HG03521 (cell line): ENCODE measurements around the gene TARM1.
"Not testable (repeated sequence)": the region's sequence is repeated elsewhere in the genome, so short reads cannot be mapped to it uniquely, and the experiment has no call there.

Experiments
- ATAC-seq: cut with Tn5 transposase; IDR thresholded peaks from one replicate; pipeline ENCODE4 v1.9.1; 2021; ENCODE audit warnings: mild to moderate bottlenecking, moderate library complexity; ENCODE audit not compliant: unreplicated experiment

TARM1 gene

DNA sequence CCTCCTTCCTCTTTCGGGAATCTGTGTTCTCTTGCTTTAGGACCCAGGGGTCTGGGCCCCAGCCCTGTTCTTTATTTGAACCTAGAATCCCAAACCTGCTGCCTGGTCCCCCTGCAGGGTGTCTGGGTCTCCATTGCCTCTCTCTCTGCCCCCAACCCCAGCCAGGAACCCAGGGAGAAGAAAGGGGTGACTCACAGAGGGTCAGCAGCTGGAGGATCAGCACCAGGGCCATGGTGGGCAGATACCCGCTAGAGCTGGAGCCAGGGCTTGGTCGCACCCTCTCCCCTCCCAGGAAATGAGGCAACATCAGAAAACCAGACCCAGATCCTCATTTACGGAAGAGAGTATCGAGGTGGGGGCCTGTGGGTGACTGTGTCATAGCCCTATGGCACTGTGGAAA lies 19.4 kb upstream of the TARM1 start, which contains the start of gene OSCAR:
OSCAR (minus strand) TSS at position 243 of the 400 bp plus-strand sequence; CDS start at position 232, 11 bp downstream.
- no peak for ATAC-seq

DNA sequence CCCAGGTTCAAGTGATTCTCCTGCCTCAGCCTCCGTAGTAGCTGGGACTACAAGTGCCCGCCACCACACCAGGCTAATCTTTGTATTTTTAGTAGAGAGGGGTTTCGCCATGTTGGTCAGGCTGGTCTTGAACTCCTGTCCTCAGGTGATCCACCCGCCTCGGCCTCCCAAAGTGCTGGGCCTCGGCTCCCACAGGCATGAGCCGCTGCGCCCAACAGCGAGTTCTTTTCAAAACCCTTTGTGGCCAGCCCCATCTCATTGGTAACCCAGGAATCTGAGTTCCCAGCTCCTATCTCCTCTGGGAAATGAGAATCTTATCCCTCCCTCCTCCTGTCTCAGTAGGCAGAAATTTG lies 18.7 kb upstream of the TARM1 start:
- ATAC-seq, result not testable (repeated sequence)

DNA sequence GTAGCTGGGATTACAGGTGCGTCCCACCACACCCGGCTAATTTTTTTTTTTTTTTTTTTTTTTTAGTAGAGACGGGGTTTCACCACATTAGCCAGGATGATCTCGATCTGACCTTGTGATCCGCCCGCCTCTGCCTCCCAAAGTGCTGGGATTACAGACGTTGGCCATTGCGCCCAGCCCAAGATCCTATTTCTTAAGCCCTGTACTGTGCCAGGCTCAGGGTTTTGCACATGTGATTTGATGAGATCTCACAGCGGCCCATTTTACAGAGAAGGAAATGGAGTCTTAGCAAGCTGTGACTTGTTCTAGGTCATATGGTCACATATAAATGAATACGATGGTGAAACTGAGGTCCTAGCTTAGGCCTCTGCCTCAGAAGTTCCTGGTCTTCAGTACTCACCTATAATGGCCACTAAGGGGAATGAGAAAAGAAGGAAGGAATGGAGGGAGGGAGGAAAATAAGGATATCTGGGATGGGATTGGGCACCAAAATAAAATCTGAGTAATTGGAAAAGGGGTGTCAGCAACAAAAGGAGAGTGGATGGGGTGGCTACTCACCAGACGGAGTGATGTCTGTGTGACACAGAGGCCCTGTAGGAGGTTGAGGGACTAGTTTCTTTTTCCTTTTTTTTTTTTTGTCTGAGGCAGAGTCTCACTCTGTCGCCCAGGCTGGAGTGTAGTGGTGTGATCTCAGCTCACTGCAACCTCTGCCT lies 18.2 kb upstream of the TARM1 start:
- ATAC-seq, result no peak

DNA sequence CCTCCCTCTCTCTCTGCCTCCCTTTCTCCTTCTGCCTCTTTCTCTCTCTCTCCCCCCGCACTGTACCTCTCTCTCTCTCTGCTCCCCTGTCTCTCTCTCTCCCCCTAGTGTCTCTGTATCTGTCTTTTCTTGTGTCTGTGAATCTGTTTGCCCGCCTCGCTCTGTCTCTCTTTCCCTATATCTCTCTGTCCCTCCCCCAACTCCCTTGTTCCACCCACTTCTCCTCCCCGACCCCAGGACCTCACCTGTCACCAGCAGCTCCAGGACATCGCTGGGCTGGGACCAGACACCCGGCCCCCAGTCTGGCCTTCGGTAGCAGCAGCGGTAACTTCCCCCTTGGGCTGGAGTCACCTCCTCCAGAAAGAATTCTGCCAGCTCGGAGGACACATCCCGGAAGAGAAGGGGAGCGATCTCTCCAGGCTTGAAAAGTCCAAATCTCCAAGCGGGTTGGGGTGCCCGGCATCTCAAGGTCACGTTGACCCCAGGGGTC lies 15.5 kb upstream of the TARM1 start:
- no peak for ATAC-seq

DNA sequence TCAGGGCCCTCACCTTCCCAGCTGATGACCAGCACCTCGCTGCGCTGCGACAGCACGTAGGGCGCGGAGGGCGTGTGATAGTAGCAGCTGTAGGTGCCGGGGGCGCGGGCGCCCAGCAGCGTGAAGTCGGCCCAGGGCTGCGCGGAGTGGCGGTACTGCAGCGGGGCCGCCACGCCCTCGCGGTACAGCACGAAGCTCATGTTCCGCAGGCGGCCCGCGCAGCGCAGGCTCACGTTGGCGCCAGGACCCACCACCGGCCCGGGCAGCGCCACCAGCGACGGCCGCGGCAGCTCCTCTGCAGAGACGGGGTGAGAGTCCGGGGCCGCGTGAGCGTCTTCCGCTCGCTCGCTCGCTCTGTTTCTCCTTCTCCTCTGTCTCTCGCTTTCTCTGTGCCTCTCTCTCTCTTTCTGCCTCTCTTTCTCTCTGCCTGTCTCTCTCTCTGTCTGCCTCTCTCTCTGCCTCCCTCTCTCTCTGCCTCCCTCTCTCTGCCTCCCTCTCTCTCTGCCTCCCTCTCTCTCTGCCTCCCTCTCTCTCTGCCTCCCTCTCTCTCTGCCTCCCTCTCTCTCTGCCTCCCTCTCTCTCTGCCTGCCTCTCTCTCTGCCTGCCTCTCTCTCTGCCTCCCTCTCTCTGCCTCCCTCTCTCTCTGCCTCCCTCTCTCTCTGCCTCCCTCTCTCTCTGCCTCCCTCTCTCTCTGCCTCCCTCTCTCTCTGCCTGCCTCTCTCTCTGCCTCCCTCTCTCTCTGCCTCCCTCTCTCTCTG lies 14.9 kb upstream of the TARM1 start:
- not testable (repeated sequence) for ATAC-seq

DNA sequence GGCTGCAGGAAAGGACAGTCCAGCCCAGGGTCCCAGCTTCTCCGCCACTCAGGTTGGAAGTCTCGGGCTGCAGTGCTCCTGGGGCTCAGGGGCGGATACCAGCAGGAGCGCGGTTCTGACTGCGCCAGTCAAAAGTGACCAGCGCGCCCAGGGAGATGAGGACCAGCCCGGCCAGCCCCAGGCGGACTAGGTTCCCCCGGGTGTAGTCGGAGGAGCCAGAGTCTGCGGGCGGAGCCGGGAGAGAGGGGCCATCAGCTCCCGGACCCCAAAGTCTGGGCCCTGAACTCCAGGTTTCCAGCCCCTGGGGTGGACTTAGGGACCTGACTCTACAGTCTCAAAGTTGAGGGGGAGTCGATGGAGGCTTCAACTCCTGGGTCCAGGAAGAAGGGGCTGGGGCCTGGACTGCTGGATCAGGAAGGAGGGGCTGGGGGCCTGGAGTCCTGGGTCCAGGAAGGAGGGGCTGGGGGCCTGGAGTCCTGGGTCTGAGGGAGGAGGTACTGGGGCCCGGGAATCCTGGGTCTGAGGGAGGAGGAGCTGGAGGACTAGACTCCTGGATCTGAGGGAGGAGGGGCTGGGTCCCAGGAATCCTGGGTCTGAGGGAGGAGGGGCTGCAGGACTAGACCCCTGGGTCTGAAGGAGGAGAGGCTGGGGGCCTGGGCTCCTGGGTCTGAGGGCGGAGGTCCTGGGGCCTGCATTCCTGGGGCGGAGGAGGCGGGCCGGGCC lies 14.1 kb upstream of the TARM1 start:
- ATAC-seq, result no peak

DNA sequence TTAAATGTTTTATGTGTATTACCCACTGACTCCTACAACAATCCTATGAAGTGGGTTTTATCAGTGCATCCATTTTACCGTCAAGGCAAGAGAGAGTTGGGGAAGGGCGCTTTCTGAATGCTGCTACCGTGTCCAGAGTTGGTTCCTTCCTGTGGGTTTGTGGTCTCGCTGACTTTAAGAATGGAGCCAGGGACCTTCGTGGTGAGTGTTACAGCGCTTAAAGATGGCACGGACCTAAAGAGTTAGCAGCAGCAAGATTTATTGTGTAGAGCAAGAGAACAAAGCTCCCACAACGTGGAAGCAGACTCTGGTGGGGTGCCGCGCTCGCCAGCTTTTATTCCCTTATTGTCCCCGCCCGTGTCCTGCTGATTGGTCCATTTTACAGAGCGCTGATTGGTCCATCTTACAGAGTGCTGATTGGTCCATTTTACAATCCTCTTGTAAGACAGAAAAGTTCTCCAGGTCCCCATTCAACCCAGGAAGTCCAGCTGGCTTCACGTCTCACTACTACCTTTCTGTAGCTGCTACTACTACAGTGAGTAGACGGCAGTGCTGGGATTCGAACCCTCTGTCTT lies 13.3 kb upstream of the TARM1 start:
- ATAC-seq, result no peak

DNA sequence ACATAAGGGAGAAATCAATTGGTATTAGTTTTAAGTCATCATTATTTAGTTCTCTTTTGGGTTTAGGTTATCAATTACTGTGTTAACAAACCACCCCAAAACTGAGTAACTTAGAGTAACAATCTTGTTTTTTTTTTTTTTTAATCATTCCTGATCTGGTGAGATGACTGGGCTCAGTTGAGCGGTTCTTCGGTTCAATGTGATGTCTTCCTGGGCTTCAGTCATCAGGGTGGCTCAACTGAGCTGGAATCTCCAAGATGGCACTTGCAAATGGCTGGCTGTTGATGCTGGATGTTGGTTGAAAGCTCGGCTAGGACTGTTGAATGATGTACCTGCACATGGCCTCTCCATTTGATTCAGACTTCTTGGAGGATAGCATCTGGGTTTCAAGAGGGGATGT lies 3.2 kb upstream of the TARM1 start:
- no peak for ATAC-seq

DNA sequence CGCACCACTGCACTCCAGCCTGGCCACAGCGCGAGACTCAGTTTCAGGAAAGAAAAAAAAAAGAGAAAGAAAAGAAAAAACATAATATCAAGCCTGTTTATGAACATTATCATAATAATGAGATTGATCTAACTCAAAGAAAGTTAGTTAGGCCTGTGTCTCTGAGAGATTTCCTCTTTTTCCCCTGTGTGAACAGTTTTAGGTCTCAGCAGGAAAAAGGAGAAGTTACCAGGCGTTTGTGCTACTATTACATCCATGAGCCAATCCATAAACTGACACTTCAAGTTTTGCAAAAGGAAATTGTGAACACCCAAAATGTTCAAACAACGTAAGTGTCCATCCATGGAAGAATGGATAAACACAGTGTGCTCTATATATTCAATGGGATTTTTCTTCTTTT lies 3.8 kb downstream of the TARM1 start:
- ATAC-seq, result no peak

DNA sequence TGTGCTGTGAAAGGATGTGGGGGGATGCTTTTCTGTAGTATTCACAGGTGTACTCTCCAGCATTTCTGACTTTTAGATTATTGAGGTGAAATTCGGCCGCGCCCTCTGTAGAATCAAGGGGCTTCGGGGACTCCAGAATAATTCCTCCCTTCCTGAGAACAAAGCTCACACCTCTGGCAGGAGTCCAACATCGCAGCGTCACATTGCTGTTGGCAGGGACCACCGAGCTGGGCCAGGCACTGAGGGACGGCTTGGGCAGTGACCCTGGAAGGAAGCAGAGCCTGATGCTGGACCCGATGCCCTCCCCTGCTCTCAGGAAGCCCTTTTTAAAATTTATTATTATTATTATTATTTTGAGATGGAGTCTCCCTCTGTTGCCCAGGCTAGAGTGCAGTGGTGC lies 6.3 kb downstream of the TARM1 start:
- no peak for ATAC-seq

DNA sequence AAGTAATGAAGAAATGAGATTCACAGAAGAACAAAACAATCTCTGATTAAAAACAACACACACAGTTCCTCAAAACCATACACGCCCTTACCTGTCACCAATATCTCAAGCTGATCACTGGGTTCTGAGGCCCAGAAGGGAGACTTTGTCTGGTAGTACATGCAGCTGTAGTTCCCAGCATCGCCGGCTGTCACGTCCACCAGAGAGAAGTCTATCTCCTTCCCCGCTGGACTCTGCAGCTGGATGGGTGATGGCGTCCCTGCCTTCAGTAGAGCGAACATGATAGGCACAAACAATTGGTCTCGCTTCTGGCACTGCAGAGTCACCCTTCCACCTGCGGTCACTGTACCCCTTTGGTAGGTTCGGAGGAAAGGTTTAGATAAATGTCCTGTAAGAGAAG lies 7.3 kb downstream of the TARM1 start:
- no peak for ATAC-seq

DNA sequence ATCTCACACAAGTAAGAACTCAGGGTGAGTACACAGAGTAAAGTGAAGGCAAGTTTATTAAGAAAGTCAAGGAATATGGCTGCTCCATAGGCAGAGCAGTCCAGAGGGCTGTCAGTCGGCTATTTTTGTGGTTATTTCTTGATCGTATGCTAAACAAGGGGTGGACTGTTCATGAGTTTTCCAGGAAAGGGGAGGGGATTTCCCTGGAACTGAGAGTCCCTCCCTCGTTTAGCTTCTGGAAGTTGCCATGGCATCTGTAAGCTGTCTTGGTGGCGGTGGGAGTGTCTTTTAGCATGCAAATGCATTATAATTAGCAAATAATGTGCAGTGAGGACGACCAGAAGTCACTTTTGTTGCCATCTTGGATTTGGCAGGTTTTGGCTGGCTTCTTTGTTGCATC lies 11.7 kb downstream of the TARM1 start:
- no peak for ATAC-seq

DNA sequence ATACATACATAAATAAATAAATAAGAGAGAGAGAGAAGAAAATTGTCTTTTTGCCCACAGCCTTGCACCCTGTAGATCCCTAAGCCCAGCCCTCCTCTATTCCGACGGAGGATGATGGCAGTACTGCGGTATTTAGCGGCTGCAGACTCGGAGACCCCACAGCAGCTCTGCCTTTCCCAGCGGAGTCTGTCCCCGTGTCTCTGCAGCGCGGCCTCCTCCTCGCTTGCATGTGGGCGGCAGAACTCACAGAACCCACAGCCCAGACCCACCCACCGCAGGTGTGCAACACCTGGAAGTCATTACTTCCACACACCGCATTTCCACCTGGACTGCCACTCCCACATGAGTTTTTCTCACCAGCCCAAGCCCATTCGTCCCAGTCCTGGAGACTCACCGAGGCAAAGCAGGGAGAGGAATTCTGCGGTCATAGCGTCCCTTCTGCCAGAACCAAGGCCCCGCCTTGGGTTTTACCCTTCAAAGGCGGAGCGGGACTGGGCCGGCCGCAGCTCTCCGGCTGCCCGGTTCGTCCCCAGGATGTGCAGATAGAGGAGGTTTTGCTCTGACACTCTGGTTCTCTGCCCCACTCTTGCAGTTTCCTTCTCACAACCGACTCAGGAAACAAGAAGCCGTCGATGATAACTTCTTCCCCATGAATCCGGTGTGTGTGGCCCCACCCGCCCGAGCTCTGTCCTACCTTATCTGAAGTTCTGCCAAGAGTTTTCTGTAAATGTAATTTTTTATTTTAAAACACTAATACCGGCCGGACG lies 17.6 kb downstream of the TARM1 start, which contains the start of gene VSTM1:
VSTM1 (minus strand) TSS at position 548 of the 767 bp plus-strand sequence; CDS start at position 428, 120 bp downstream.
- ATAC-seq, result no peak

DNA sequence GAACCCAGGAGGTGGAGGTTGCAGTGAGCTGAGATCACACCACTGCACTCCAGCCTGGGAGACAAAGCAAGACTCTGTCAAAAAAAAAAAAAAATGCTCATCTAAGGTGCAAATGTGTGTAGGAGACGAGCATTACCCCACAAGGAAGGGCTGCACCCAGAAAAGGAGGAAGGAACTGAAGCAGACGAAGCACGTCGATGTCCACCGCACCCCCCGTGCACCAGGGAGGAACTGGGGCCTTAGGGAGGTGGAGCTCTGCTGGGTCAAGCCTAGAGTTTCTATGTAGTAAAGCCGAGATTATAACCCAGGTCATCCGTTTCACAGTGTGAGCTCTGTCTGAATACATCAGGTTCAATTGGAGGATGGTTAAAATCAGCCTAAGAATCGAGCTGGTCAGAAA lies 18.5 kb downstream of the TARM1 start:
- no peak for ATAC-seq

DNA sequence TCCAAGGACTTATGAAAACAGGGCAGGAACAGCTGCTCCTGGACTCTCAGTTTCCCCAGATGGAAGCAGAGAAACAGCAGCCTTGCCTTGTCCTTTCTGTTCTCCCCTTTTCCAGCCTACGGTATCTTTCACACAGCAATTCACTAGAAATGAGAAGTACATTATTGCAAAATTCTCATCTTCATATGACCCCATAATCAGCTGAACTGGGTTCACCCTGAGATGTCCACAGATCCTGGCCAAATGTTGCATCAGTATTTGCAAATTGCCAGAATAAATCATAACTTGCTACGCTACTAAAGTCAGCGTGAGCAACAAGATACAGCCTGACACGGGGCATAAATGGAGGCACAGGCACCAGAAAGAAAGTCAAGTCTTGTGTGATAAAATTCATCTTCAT lies 33.5 kb downstream of the TARM1 start:
- ATAC-seq, result no peak

DNA sequence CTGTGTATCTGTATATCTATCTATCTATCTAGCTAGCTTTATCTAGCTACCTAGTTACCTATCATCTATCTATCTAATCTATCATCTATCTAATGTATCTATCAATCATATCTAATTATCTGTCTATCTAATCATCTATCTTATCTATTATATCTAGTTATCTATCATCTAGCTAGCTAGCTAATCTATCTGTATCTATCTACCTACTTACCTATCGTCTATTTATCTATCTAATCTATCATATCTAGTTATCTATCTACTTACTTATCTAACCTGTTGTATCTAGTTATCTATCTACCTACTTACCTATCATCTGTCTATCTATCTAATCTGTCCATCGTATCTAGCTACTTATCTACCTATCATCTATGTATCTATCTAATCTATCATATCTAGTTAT lies 35.4 kb downstream of the TARM1 start:
- ATAC-seq, result no peak

DNA sequence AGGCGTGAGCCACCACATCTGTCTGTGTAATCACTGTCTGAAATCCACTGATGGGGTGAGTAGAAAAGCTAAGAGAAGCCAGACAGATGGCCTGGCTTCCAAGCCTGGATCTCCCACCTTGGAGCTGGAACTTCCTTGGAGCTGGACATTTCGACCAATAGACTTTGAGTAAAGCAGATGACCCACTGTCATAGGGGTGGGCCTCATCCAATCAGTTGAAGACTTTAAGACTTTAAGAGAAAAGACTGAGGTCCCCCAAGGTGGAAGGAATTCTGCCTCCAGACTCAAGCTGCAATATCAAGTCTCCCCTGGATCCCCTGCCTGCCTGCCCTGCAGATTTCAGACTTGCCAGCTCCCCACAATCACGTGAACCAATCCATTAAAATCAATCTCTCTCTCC lies 38.2 kb downstream of the TARM1 start:
- no peak for ATAC-seq

DNA sequence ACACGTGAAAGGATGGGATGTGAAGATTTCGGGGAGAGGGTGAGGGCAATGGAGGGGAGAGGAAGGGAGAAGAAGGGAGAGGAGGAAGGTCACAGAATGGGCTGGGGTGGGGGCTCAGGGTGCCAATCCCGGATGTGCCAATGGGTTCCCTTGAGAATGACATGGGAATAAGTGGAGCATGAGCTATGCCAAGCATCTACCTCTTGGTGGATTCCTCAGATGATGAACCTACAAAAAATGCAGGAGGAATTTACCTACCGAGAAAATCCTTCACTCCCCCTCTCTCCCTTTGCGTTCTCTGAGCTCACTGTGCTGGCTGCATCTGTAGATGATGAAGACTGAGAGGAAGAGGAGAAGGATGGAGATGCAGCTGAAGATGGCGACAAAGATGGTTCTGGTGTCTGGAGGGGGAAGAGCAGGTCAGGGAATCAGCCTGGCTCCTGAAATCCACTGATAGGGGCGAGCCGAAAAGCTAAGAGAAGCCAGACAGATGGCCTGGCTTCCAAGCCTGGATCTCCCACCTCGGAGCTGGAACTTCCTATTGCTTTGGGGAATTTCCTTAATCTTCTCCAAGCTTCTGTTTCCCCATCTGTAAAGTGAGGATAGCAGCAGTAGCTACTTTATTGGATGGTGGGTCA lies 39.1 kb downstream of the TARM1 start:
- ATAC-seq, result no peak

DNA sequence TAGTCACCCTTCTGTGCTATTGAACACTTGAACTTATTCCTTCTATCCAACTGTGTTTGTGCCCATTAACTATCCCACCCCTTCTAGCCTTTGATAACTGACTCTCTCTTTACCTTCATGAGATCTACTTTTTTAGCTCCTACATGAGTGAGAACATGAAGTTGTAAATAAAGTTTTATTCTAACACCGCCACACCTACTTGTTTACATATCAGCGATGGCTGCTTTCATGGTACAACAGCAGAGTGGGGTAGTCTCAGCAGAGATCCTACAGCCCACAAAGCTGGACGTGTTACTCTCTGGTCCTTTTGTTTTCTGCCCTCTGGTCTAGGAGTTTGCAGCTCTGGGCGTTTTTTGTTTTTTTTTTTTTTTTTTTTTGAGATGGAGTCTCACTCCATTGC lies 41.2 kb downstream of the TARM1 start:
- no peak for ATAC-seq

DNA sequence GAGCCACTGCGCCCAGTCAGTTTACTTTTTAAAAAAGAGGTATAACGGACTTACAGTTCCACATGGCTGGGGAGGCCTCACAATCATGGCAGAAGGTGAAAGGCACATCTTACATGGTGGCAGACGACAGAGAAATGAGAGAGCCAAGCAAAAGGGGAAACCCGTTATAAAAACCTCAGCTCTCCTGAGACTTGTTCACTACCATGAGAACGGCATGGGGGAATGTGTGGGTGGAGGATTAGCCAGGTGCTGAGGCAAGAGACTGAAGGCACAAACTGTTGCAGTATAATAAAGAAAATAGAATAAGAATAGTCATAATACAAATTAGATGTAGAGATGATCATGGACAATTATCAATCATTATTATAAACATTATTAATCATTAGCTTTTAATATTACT lies 44.6 kb downstream of the TARM1 start:
- not testable (repeated sequence) for ATAC-seq
